PFSK-1 (cell line): ENCODE results near the gene LRTM1.

Experiments
- FOXP2 ChIP-seq: optimal IDR thresholded peaks from 2 replicates; pipeline ENCODE3; 2011; ENCODE audit warnings: borderline replicate concordance, control low read depth, inconsistent platforms; ENCODE audit not compliant: insufficient read depth; ENCODE audit errors: extremely low read length, extremely low read depth
- POLR2AphosphoS5 ChIP-seq: IDR thresholded peaks from 2 replicates; pipeline ENCODE4 v1.6.1; 2012; ENCODE audit warnings: low read depth, mild to moderate bottlenecking, control low read depth, low read length, moderate library complexity
- SIN3A ChIP-seq: IDR thresholded peaks from 2 replicates; pipeline ENCODE4 v1.6.1; 2012; ENCODE audit warnings: mild to moderate bottlenecking, low read length, moderate library complexity, borderline replicate concordance; ENCODE audit not compliant: insufficient read depth
- TAF1 ChIP-seq: IDR thresholded peaks from 2 replicates; pipeline ENCODE4 v1.6.1; 2012; ENCODE audit warnings: low read length, control low read depth, borderline replicate concordance; ENCODE audit not compliant: insufficient read depth
- TF ChIP-seq, protein P1 (sequence below), 2 experiments: IDR thresholded peaks; 2 replicates each; pipeline versions ENCODE4 v1.6.1 to v1.8.0; 2011 to 2012; ENCODE audit warnings: low read depth in 2 of 2, low read length in 2 of 2, control low read depth in 1 of 2, inconsistent platforms in 1 of 2, mild to moderate bottlenecking in 1 of 2, moderate library complexity in 1 of 2; ENCODE audit not compliant: insufficient read depth in 1 of 2

Gene LRTM1

DNA sequence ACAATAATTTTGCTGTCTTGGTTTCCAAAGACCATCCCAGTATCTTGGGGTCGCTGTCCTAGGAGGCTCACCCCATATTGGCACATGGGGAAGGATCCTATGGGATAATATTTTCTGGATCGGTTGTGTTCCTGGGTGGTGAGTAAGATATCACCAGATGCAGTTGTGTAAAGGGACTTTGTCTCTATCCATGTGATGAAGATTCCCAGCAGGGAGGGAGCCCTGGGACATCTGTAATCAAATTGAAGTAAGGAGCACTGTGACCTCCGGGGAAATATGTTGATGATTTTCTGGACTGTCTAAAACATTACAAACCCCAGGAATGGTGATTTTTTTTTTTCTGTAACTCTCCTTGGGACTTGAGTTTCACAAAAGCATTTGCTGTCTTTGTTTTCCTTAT is 36.2 kb upstream of the LRTM1 start:
- TF ChIP-seq, protein P1, sequence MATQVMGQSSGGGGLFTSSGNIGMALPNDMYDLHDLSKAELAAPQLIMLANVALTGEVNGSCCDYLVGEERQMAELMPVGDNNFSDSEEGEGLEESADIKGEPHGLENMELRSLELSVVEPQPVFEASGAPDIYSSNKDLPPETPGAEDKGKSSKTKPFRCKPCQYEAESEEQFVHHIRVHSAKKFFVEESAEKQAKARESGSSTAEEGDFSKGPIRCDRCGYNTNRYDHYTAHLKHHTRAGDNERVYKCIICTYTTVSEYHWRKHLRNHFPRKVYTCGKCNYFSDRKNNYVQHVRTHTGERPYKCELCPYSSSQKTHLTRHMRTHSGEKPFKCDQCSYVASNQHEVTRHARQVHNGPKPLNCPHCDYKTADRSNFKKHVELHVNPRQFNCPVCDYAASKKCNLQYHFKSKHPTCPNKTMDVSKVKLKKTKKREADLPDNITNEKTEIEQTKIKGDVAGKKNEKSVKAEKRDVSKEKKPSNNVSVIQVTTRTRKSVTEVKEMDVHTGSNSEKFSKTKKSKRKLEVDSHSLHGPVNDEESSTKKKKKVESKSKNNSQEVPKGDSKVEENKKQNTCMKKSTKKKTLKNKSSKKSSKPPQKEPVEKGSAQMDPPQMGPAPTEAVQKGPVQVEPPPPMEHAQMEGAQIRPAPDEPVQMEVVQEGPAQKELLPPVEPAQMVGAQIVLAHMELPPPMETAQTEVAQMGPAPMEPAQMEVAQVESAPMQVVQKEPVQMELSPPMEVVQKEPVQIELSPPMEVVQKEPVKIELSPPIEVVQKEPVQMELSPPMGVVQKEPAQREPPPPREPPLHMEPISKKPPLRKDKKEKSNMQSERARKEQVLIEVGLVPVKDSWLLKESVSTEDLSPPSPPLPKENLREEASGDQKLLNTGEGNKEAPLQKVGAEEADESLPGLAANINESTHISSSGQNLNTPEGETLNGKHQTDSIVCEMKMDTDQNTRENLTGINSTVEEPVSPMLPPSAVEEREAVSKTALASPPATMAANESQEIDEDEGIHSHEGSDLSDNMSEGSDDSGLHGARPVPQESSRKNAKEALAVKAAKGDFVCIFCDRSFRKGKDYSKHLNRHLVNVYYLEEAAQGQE (IDR thresholded peaks at IDR 0.05; ENCODE audit: insufficient read depth in 1 of 2, low read depth in 2 of 2, low read length in 2 of 2), result no peak
- TF ChIP-seq TAF1 (no peak), FOXP2 (no peak)

DNA sequence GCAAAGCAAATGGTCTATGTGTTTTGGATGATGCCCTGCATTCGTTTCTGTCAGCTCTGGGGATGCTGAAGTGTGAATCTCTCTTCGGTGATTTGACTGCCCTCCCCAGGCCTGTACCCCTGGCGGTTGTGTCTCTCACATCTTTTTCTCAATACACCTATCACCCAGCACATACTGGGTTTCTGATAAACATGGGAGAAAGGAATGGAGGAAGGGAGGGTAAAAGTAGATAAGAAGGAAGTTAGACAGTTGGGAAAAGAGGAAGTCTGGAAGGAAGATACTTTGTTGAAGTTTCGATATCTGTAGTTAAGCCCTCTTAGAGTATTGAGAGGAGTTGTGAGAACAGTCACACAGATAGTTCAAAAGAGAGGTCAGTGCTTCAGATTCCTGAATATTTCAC is 35.8 kb upstream of the LRTM1 start:
- no peak for TF ChIP-seq POLR2AphosphoS5
- no peak for TF ChIP-seq TAF1
- TF ChIP-seq, protein P1 (IDR thresholded peaks at IDR 0.05; ENCODE audit: insufficient read depth in 1 of 2, low read depth in 2 of 2, low read length in 2 of 2), result no peak
- TF ChIP-seq FOXP2, result no peak
- no peak for TF ChIP-seq SIN3A

DNA sequence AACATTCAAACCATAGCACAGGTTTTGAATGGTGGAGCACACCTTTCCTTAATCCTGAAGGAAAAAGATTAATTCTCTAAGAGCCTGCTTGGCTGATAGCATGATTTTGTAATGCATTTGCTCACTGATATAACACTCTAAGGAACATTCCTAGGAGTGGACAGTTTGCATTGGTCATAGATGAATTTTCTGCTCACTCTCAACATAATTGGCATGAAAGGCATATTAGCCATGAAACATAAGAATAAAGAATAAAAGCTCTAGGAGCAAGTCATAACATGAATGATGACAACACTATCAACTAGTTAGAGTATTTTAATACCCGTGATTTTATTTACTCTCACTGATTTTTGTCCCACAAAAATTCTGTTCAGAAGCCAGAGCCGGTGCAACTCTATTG is 34.3 kb upstream of the LRTM1 start:
- TF ChIP-seq, protein P1 (IDR thresholded peaks at IDR 0.05; ENCODE audit: insufficient read depth in 1 of 2, low read depth in 2 of 2, low read length in 2 of 2), result no peak
- TF ChIP-seq FOXP2 (no peak), SIN3A (no peak), TAF1 (no peak), POLR2AphosphoS5 (no peak)

DNA sequence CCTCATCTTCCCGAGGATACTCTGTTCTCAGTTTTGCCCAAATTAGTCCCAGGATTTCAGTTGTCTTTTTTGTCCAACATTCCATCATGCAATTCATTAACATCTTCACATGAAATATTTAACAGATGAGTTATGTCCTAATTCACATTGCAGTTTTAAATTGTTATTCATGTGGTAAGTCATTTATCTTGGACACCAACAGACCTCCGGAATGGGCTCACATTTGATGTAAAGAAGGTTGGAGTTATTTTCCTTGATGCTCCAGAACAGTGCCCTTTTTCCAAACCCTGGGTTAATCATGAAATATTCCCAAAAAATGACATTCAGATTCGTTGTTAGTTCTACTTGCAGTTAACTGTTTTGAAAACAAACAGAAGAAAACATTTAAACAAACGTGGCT is 32.8 kb upstream of the LRTM1 start:
- TF ChIP-seq SIN3A (no peak), POLR2AphosphoS5 (no peak), TAF1 (no peak), FOXP2 (no peak)
- TF ChIP-seq, protein P1 (IDR thresholded peaks at IDR 0.05; ENCODE audit: insufficient read depth in 1 of 2, low read depth in 2 of 2, low read length in 2 of 2), result no peak

DNA sequence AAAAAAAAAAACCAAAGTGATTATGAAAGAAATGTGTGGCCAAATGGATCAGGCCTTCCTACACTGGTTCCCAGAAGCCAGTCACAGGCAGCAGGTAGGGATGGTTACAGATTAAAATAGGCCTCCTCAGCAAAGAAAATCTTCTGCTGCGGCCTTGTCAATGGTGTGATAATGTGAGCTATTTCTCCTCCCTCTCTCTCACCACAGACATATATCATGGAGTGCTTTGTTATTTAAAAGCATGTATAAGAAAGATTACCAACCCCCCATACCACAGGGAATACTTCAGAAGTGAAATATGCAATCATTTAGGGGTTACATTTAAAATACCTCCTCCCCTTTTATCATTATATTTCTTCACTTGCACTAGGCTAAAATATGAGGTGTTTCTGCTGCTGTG is 32.2 kb upstream of the LRTM1 start:
- TF ChIP-seq SIN3A (no peak), TAF1 (no peak), POLR2AphosphoS5 (no peak), FOXP2 (no peak)
- TF ChIP-seq, protein P1 (IDR thresholded peaks at IDR 0.05; ENCODE audit: insufficient read depth in 1 of 2, low read depth in 2 of 2, low read length in 2 of 2), result no peak
